ENCODE data around the gene ETFBKMT. TPM values are rescaled to one million over a fixed set of nuclear protein-coding genes. Genes with fewer than 3 reads are reported as not detected.
A peak's percentile ranks its signal among the peaks of the same experiment; 100 is the strongest.
"Not testable (repeated sequence)": the region's sequence is repeated elsewhere in the genome, so short reads cannot be mapped to it uniquely, and the experiment has no call there.

ETFBKMT gene
- total RNA-seq, 2 donors from 2014 or later, result 0.69 to 0.89 TPM

- DNase-seq (ENCODE audit: low spot score) (no peak), ATAC-seq (no peak)
- no peaks in the 10 kb centered on the region for H3K27me3 Mint-ChIP-seq
- no peaks in the 10 kb centered on the region for H3K9me3 Mint-ChIP-seq
- H3K36me3 Mint-ChIP-seq, result peaks cover 6% of the 10 kb centered on the region
- no peak overlapping the region for H3K27ac Mint-ChIP-seq
- no peaks in the 10 kb centered on the region for H3K4me1 Mint-ChIP-seq (ENCODE audit: low read depth in 2 of 2)
- no peak overlapping the region for H3K4me3 Mint-ChIP-seq
Measured at GRCh38 chr12:31672521-31672920, 13.0 kb downstream of the ETFBKMT start.

DNA sequence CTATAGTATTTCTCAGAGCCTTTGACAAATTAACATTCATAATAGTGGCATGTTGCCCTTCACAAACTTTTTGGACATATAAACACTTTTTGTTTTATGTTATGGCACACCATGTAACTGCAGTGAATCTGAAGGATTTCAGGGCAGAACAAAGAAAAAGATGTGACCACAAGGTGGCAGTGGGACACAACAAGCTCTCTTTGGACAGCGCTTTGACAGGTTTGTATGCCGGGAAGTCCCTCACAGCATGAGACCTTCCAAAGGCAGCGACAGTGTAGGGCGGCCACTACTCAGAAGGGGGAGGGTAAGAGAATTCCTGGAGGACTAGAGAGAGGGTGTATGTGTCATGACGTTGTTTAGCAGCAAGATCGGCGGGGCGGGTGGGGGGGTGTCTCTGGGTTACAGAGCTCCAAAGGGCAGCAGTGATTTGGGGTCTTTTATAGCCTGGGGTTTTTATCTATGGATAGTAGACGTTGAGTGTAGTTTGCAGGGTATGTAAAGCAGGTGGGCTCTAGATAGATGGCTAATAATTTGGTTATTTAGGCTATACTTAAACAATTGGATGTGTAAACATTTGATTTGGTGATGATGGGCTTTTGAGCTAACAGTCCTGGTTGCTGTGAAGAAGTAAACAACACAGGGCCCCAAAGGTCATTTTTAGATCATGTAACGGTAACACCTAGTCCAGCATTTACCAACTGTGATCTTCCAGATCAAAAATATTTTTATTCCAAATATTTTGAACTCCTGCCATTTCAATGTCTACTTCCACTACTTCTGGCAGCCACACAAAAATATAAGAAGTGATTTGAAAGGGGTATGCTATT is 22.9 kb downstream of the ETFBKMT start:
- peak; percentile 80 for DNase-seq (ENCODE audit: low spot score)
- H3K9me3 Mint-ChIP-seq, result peaks cover 5% of the 10 kb centered on the region
- H3K4me3 Mint-ChIP-seq, result peak overlapping the region; percentile 4
- peaks cover 9 to 10% of the 10 kb centered on the region in 2 donors for H3K4me1 Mint-ChIP-seq (ENCODE audit: low read depth in 2 of 2)
- peak overlapping the region; percentile 24 to 82 for H3K27ac Mint-ChIP-seq
- peak; percentile 83 to 85 for ATAC-seq
- H3K36me3 Mint-ChIP-seq, result peaks cover 14% of the 10 kb centered on the region
- no peaks in the 10 kb centered on the region for H3K27me3 Mint-ChIP-seq

DNA sequence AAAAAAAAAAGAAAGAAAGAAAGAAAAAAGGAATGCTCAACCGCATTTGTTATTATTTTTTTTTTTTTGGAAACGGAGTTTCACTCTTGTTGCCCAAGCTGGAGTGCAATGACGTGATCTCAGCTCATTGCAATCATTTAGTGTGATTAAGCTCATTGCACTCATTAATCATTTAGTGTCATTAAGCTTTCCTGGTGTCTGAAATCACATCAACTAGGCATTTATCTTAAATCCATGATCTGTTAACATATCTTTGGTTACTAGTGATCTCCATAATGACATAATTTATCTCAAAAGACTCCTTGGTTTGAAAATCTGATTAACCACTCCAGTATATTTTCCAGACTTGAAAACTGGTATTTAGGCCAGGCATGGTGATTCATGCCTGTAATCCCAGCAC is 26.3 kb downstream of the ETFBKMT start:
- no peak overlapping the region for H3K27ac Mint-ChIP-seq
- H3K4me1 Mint-ChIP-seq (ENCODE audit: low read depth in 2 of 2), result peaks cover 9 to 10% of the 10 kb centered on the region in 2 donors
- no peaks in the 10 kb centered on the region for H3K27me3 Mint-ChIP-seq
- no peak for ATAC-seq
- DNase-seq (ENCODE audit: low spot score), result no peak
- no peak overlapping the region for H3K4me3 Mint-ChIP-seq
- H3K36me3 Mint-ChIP-seq, result peaks cover 14% of the 10 kb centered on the region
- H3K9me3 Mint-ChIP-seq, result peaks cover 5% of the 10 kb centered on the region

GRCh38 chr12:31687101-31687527 is 27.6 kb downstream of the ETFBKMT start:
- peak in 1 of 2 donors; percentile 46 for ATAC-seq
- DNase-seq (ENCODE audit: low spot score), result no peak
- Mint-ChIP-seq H3K4me3 (no peak overlapping the region), H3K36me3 (peaks cover 12% of the 10 kb centered on the region), H3K4me1 (ENCODE audit: low read depth in 2 of 2) (peaks cover 8% of the 10 kb centered on the region in 2 donors), H3K27ac (no peak overlapping the region), H3K9me3 (peaks cover 4% of the 10 kb centered on the region), H3K27me3 (no peaks in the 10 kb centered on the region)

DNA sequence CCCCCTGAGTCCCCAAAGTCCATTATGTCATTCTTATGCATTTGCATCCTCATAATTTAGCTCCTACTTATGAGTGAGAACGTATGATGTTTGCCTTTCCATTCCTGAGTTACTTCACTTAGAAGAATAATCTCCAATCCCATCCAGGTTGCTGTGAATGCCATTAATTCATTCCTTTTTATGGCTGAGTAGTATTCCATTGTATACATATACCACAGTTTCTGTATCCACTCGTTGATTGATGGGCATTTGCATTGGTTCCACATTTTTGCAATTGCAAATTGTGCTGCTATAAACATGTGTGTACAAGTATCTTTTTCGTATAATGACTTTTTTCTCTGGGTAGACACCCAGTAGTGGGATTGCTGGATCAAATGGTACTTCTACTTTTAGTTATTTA is 30.4 kb downstream of the ETFBKMT start:
- H3K4me3 Mint-ChIP-seq; H3K4me1 Mint-ChIP-seq (ENCODE audit: low read depth in 2 of 2); DNase-seq (ENCODE audit: low spot score); ATAC-seq; H3K9me3 Mint-ChIP-seq; H3K27me3 Mint-ChIP-seq; H3K27ac Mint-ChIP-seq; H3K36me3 Mint-ChIP-seq: not testable (repeated sequence)

- H3K9me3 Mint-ChIP-seq, result no peaks in the 10 kb centered on the region
- H3K27ac Mint-ChIP-seq, result no peak overlapping the region
- H3K4me3 Mint-ChIP-seq, result no peak overlapping the region
Measured at GRCh38 chr12:31702047-31702446, 42.6 kb downstream of the ETFBKMT start.

GRCh38 chr12:31705621-31706020 is 46.1 kb downstream of the ETFBKMT start:
- no peak for DNase-seq (ENCODE audit: low spot score)
- peaks cover 0 to 5% of the 10 kb centered on the region in 2 donors for H3K4me1 Mint-ChIP-seq (ENCODE audit: low read depth in 2 of 2)
- H3K27ac Mint-ChIP-seq, result no peak overlapping the region
- H3K9me3 Mint-ChIP-seq, result peaks cover 9% of the 10 kb centered on the region
- H3K36me3 Mint-ChIP-seq, result peaks cover 37% of the 10 kb centered on the region
- no peak for ATAC-seq
- no peaks in the 10 kb centered on the region for H3K27me3 Mint-ChIP-seq
- H3K4me3 Mint-ChIP-seq, result no peak overlapping the region

More at GRCh38 chr12:31702047-31702446, 42.6 kb downstream of the ETFBKMT start:
- Mint-ChIP-seq H3K4me1 (ENCODE audit: low read depth in 2 of 2) (peaks cover 0 to 5% of the 10 kb centered on the region in 2 donors), H3K36me3 (peaks cover 9% of the 10 kb centered on the region), H3K27me3 (no peaks in the 10 kb centered on the region)
- DNase-seq (ENCODE audit: low spot score) (no peak), ATAC-seq (no peak)

- not testable (repeated sequence) for H3K9me3 Mint-ChIP-seq; H3K27me3 Mint-ChIP-seq; H3K4me3 Mint-ChIP-seq; DNase-seq (ENCODE audit: low spot score); ATAC-seq; H3K27ac Mint-ChIP-seq; H3K4me1 Mint-ChIP-seq (ENCODE audit: low read depth in 2 of 2)
- peaks cover 38% of the 10 kb centered on the region for H3K36me3 Mint-ChIP-seq
Measured at GRCh38 chr12:31708118-31708517, 48.6 kb downstream of the ETFBKMT start.

- peaks cover 5 to 7% of the 10 kb centered on the region in 2 donors for H3K4me1 Mint-ChIP-seq (ENCODE audit: low read depth in 2 of 2)
- H3K27ac Mint-ChIP-seq, result no peak overlapping the region
- ATAC-seq, result no peak
- peaks cover 38% of the 10 kb centered on the region for H3K36me3 Mint-ChIP-seq
- H3K4me3 Mint-ChIP-seq, result no peak overlapping the region
- no peak for DNase-seq (ENCODE audit: low spot score)
- peaks cover 9% of the 10 kb centered on the region for H3K9me3 Mint-ChIP-seq
- H3K27me3 Mint-ChIP-seq, result no peaks in the 10 kb centered on the region
Measured at GRCh38 chr12:31710021-31710818, 50.7 kb downstream of the ETFBKMT start.

GRCh38 chr12:31712877-31713276 is 53.4 kb downstream of the ETFBKMT start:
- H3K27me3 Mint-ChIP-seq, result peaks cover 0 to under 1% of the 10 kb centered on the region in 2 donors
- ATAC-seq (no peak), DNase-seq (ENCODE audit: low spot score) (no peak)
- H3K9me3 Mint-ChIP-seq, result peaks cover 5% of the 10 kb centered on the region
- peaks cover 31% of the 10 kb centered on the region for H3K36me3 Mint-ChIP-seq
- no peak overlapping the region for H3K27ac Mint-ChIP-seq
- H3K4me3 Mint-ChIP-seq, result no peak overlapping the region
- peaks cover 11 to 12% of the 10 kb centered on the region in 2 donors for H3K4me1 Mint-ChIP-seq (ENCODE audit: low read depth in 2 of 2)

GRCh38 chr12:31714406-31715271 is 55.2 kb downstream of the ETFBKMT start:
- H3K27ac Mint-ChIP-seq, result peak overlapping the region; percentile 31 to 38
- peaks cover 24% of the 10 kb centered on the region for H3K36me3 Mint-ChIP-seq
- peak overlapping the region; percentile 5 for H3K4me3 Mint-ChIP-seq
- peaks cover 0 to 3% of the 10 kb centered on the region in 2 donors for H3K27me3 Mint-ChIP-seq
- DNase-seq (ENCODE audit: low spot score) (no peak), ATAC-seq (no peak)
- no peaks in the 10 kb centered on the region for H3K9me3 Mint-ChIP-seq
- peaks cover 12 to 14% of the 10 kb centered on the region in 2 donors for H3K4me1 Mint-ChIP-seq (ENCODE audit: low read depth in 2 of 2)

- peak overlapping the region; percentile 31 to 38 for H3K27ac Mint-ChIP-seq
- ATAC-seq (no peak), DNase-seq (ENCODE audit: low spot score) (no peak)
- H3K36me3 Mint-ChIP-seq, result peaks cover 18% of the 10 kb centered on the region
- H3K4me1 Mint-ChIP-seq (ENCODE audit: low read depth in 2 of 2), result peaks cover 12 to 14% of the 10 kb centered on the region in 2 donors
- peaks cover 0 to 3% of the 10 kb centered on the region in 2 donors for H3K27me3 Mint-ChIP-seq
- no peaks in the 10 kb centered on the region for H3K9me3 Mint-ChIP-seq
- H3K4me3 Mint-ChIP-seq, result peak overlapping the region; percentile 5
Measured at GRCh38 chr12:31715283-31715825, 55.9 kb downstream of the ETFBKMT start.

DNA sequence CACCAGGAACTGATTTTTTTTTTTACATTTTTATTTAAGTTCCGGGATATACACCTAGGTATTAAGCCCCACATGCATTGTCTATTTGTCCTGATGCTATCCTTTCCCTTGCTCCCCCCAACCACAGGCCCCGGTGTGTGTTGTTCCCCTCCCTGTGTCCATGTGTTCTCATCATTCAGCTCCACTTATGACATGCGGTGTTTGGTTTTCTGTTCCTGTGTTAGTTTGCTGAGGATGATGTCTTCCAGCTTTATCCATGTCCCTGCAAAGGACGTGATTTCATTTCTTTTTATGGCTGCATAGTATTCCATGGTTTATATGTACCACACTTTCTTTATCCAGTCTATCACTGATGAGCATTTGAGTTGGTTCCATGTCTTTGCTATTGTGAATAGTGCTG is 57.5 kb downstream of the ETFBKMT start:
- Mint-ChIP-seq H3K4me1 (ENCODE audit: low read depth in 2 of 2) (peaks cover 24 to 27% of the 10 kb centered on the region in 2 donors), H3K36me3 (peaks cover 14% of the 10 kb centered on the region)
- H3K9me3 Mint-ChIP-seq; DNase-seq (ENCODE audit: low spot score); H3K27me3 Mint-ChIP-seq; ATAC-seq; H3K27ac Mint-ChIP-seq; H3K4me3 Mint-ChIP-seq: not testable (repeated sequence)

All from natural killer cell treated with Interleukin-12 subunit alpha and Interleukin-12 subunit beta and Interleukin-15 and Interleukin-18, amount 100 ng/mL, for 72 hours (primary cell).